OCI-LY3 (cell line): ENCODE measurements around the gene TAF1L.

Experiments
- H2AFZ ChIP-seq: fragments of 200-600, 300-600 bp; shearing (Covaris generic); 2 replicates; pipeline ENCODE4 v1.6.0; 2014; ENCODE audit warnings: antibody characterized with exemption, low read depth, low read length
- H3K27ac ChIP-seq: fragments of 200-600, 300-600 bp; sonication (generic); 2 replicates; pipeline ENCODE4 v1.5.1; 2014; ENCODE audit warnings: mild to moderate bottlenecking, low read length, moderate library complexity, mixed read lengths
- H3K27me3 ChIP-seq: fragments of 200-600, 300-600 bp; sonication (generic); 2 replicates; pipeline ENCODE4 v1.6.1; 2014; ENCODE audit warnings: low read depth, low read length, mixed read lengths
- H3K36me3 ChIP-seq: fragments of 200-600, 300-600 bp; sonication (generic); replicated peaks from 2 replicates; pipeline ENCODE3; 2014; ENCODE audit warnings: low read depth, low read length, mixed read lengths
- H3K4me1 ChIP-seq: fragments of 300-600, 200-600 bp; sonication (generic); 2 replicates; pipeline ENCODE4 v1.6.1; 2014; ENCODE audit warnings: low read length, mixed read lengths
- H3K4me2 ChIP-seq: fragments of 200-600, 300-600 bp; sonication (generic); 2 replicates; pipeline ENCODE4 v1.6.1; 2014; ENCODE audit warnings: low read length, mixed read lengths
- H3K4me3 ChIP-seq: fragments of 300-600, 200-600 bp; sonication (generic); 2 replicates; pipeline ENCODE4 v1.5.1; 2014; ENCODE audit warnings: antibody characterized with exemption, mild to moderate bottlenecking, low read length, moderate library complexity
- H3K79me2 ChIP-seq: fragments of 300-600, 200-600 bp; shearing (Covaris generic); 2 replicates; pipeline ENCODE4 v1.6.1; 2014; ENCODE audit warnings: mild to moderate bottlenecking, low read length, mixed read lengths
- H3K9ac ChIP-seq: fragments of 300-600, 200-600 bp; shearing (Covaris generic); 2 replicates; pipeline ENCODE4 v1.6.0; 2014; ENCODE audit warnings: mild to moderate bottlenecking, low read length, moderate library complexity
- H3K9me3 ChIP-seq: fragments of 200-600, 300-600 bp; shearing (Covaris generic); 2 replicates; pipeline ENCODE4 v1.6.1; 2014; ENCODE audit warnings: low read length, mixed read lengths; ENCODE audit not compliant: insufficient read depth
- H4K20me1 ChIP-seq: fragments of 200-600, 300-600 bp; sonication (generic); 2 replicates; pipeline ENCODE4 v1.6.1; 2016; ENCODE audit warnings: low read length, mixed read lengths; ENCODE audit not compliant: insufficient read depth
- CTCF ChIP-seq: fragments of 200-600, 300-600 bp; sonication (generic); IDR thresholded peaks from 2 replicates; pipeline ENCODE4 v1.5.1; 2014; ENCODE audit warnings: antibody characterized with exemption, low read length, low read depth
- EZH2phosphoT487 ChIP-seq: fragments of 200-600 bp; shearing (Covaris generic); IDR thresholded peaks from 2 replicates; pipeline ENCODE4 v1.6.1; 2018; ENCODE audit warnings: antibody characterized with exemption, mixed run types, low read depth

Gene TAF1L, protein sequence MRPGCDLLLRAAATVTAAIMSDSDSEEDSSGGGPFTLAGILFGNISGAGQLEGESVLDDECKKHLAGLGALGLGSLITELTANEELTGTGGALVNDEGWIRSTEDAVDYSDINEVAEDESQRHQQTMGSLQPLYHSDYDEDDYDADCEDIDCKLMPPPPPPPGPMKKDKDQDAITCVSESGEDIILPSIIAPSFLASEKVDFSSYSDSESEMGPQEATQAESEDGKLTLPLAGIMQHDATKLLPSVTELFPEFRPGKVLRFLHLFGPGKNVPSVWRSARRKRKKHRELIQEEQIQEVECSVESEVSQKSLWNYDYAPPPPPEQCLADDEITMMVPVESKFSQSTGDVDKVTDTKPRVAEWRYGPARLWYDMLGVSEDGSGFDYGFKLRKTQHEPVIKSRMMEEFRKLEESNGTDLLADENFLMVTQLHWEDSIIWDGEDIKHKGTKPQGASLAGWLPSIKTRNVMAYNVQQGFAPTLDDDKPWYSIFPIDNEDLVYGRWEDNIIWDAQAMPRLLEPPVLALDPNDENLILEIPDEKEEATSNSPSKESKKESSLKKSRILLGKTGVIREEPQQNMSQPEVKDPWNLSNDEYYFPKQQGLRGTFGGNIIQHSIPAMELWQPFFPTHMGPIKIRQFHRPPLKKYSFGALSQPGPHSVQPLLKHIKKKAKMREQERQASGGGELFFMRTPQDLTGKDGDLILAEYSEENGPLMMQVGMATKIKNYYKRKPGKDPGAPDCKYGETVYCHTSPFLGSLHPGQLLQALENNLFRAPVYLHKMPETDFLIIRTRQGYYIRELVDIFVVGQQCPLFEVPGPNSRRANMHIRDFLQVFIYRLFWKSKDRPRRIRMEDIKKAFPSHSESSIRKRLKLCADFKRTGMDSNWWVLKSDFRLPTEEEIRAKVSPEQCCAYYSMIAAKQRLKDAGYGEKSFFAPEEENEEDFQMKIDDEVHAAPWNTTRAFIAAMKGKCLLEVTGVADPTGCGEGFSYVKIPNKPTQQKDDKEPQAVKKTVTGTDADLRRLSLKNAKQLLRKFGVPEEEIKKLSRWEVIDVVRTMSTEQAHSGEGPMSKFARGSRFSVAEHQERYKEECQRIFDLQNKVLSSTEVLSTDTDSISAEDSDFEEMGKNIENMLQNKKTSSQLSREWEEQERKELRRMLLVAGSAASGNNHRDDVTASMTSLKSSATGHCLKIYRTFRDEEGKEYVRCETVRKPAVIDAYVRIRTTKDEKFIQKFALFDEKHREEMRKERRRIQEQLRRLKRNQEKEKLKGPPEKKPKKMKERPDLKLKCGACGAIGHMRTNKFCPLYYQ (N-terminal part only)

DNA sequence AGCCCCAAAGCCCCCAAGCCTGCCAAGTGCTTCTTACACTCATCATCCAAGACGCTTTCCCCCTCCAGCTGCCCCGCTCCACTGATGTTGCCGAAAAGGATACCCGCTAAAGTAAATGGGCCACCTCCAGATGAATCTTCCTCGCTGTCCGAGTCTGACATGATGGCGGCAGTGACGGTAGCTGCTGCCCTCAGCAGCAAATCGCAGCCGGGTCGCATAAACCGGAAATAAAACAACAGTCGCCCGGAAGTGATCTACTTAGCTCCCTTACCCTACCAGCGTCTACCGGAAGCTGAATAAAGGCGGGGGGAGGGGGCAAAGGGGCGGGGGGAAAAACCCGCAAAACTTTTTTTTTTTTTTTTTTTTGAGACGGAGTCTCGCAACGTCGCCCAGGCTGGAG lies at the start of gene TAF1L:
TSS of gene TAF1L (minus strand) at position 308 of the 400 bp plus-strand sequence. CDS start at position 218, 90 bp downstream.
- H4K20me1 ChIP-seq, result no peaks in the 10 kb centered on the region
- no peak within 1 kb of the TSS for H2AFZ ChIP-seq
- H3K9me3 ChIP-seq, result no peaks in the 10 kb centered on the region
- no peak within 1 kb of the TSS for H3K4me3 ChIP-seq
- no peaks in the 10 kb centered on the region for H3K79me2 ChIP-seq
- H3K36me3 ChIP-seq, result no peaks in the 10 kb centered on the region
- TF ChIP-seq EZH2phosphoT487, result no peak
- no peak for TF ChIP-seq CTCF
- H3K27ac ChIP-seq, result no peak within 1 kb of the TSS
- H3K4me1 ChIP-seq, result no peaks in the 10 kb centered on the region
- no peaks in the 10 kb centered on the region for H3K27me3 ChIP-seq
- H3K9ac ChIP-seq, result no peak within 1 kb of the TSS
- no peak within 1 kb of the TSS for H3K4me2 ChIP-seq

GRCh38 chr9:32681751-32682150 lies 46.3 kb upstream of the TAF1L start:
- Histone ChIP-seq H3K27me3 (no peaks in the 10 kb centered on the region), H3K4me1 (no peaks in the 10 kb centered on the region), H3K9ac (no peak overlapping the region), H3K79me2 (no peaks in the 10 kb centered on the region), H3K4me2 (no peak overlapping the region), H3K27ac (no peak overlapping the region), H4K20me1 (no peaks in the 10 kb centered on the region), H3K9me3 (peaks cover 4% of the 10 kb centered on the region; the same call in 1 of the 2 replicates), H3K4me3 (no peak overlapping the region), H2AFZ (no peak overlapping the region), H3K36me3 (no peaks in the 10 kb centered on the region)
- TF ChIP-seq EZH2phosphoT487 (no peak), CTCF (no peak)

DNA sequence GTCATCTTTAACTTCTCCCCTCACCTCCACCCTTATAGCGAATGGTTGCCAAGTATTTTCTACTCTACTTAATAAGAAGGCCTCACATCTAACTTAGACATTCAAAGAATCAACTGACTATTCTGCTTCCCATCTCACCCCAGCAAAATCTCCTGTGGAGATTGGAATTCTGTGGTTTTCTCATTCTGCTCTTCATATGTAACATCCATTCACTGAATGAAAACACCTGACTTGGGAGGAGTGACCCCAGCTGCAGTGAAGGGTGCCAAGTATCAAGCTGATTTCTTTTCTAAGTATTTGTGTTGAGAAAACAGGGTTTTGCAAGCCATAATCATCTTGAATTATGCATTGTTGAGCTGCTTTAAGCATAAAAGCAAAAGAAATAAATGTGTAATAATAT lies 42.5 kb upstream of the TAF1L start:
- Histone ChIP-seq H3K4me3 (no peak overlapping the region), H3K4me2 (no peak overlapping the region), H3K27me3 (no peaks in the 10 kb centered on the region), H2AFZ (no peak overlapping the region), H3K9me3 (peaks cover 4% of the 10 kb centered on the region; the same call in 1 of the 2 replicates), H4K20me1 (no peaks in the 10 kb centered on the region), H3K36me3 (no peaks in the 10 kb centered on the region), H3K9ac (no peak overlapping the region), H3K79me2 (no peaks in the 10 kb centered on the region), H3K27ac (no peak overlapping the region), H3K4me1 (no peaks in the 10 kb centered on the region)
- TF ChIP-seq CTCF (no peak), EZH2phosphoT487 (no peak)
